BLaER1 (cell line): ENCODE data around the gene ENO4.

Experiments used
- H3K27ac ChIP-seq: shearing (Covaris generic); formaldehyde crosslinking; 2 replicates; pipeline ENCODE4 v1.8.1; 2022
- H3K27me3 ChIP-seq: shearing (Covaris generic); formaldehyde crosslinking; 2 replicates; pipeline ENCODE4 v1.8.1; 2022
- H3K36me3 ChIP-seq: shearing (Covaris generic); formaldehyde crosslinking; 2 replicates; pipeline ENCODE4 v1.8.1; 2022
- H3K4me1 ChIP-seq: shearing (Covaris generic); formaldehyde crosslinking; 2 replicates; pipeline ENCODE4 v1.8.1; 2022
- H3K4me2 ChIP-seq: shearing (Covaris generic); formaldehyde crosslinking; 2 replicates; pipeline ENCODE4 v1.8.1; 2022
- H3K4me3 ChIP-seq: shearing (Covaris generic); formaldehyde crosslinking; 2 replicates; pipeline ENCODE4 v1.8.1; 2022
- H3K9ac ChIP-seq: shearing (Covaris generic); formaldehyde crosslinking; 2 replicates; pipeline ENCODE4 v1.8.1; 2022
- H3K9me3 ChIP-seq: shearing (Covaris generic); formaldehyde crosslinking; 2 replicates; pipeline ENCODE4 v1.8.1; 2022
- H4K20me1 ChIP-seq: shearing (Covaris generic); formaldehyde crosslinking; 2 replicates; pipeline ENCODE4 v1.8.1; 2022
- Cebpa-rat ChIP-seq: shearing (Covaris generic); IDR thresholded peaks from 2 replicates; pipeline ENCODE4 v1.8.1; 2022

ENO4 gene

DNA sequence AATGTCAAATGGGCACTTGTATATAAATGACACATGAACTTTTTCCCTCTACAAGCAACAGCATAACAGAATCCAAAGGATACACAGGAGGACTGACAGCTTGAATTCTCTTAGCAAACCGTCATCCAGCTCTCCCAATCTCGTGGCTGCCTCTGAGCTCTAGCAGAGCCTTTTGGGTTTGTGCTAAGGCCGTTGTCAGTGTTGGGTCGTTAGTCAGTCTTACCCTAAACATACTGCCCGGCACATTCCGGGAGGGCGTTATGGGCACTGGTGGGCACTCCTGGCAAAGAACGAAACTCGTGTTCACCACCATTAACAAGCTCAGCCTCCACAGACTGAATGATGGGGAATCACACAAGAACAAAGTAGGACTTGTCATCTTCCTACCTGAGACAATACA, 19.6 kb upstream of the ENO4 start:
- no peak overlapping the region for H3K27ac ChIP-seq
- no peaks in the 10 kb centered on the region for H4K20me1 ChIP-seq
- no peak overlapping the region for H3K4me2 ChIP-seq
- H3K9ac ChIP-seq, result no peak overlapping the region
- no peaks in the 10 kb centered on the region for H3K4me1 ChIP-seq
- TF ChIP-seq Cebpa-rat, result no peak
- H3K4me3 ChIP-seq, result no peak overlapping the region
- no peaks in the 10 kb centered on the region for H3K36me3 ChIP-seq
- no peaks in the 10 kb centered on the region for H3K27me3 ChIP-seq
- no peaks in the 10 kb centered on the region for H3K9me3 ChIP-seq

DNA sequence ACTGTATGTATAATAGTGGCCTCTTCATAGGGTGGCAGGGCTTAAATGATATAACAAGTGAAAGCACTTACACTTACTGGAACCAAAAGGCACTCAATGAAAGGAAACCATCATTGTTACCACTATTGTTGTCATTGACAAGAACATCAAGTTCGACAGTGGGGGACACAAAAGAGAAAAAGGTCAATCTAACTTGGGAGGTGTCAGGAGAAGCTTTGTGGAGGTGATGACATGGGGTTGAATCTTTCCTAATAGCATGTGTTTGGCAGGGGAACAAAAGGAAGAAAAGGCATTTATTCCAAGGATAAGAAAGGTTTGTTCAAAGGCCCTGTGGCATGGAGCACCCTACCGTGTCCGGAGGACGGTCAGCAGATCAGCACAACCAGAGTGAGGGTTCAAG, 18.2 kb upstream of the ENO4 start:
- Histone ChIP-seq H3K4me3 (no peak overlapping the region), H3K27me3 (no peaks in the 10 kb centered on the region), H3K27ac (no peak overlapping the region), H3K9me3 (no peaks in the 10 kb centered on the region), H4K20me1 (no peaks in the 10 kb centered on the region), H3K4me2 (no peak overlapping the region), H3K9ac (no peak overlapping the region), H3K36me3 (no peaks in the 10 kb centered on the region), H3K4me1 (no peaks in the 10 kb centered on the region)
- TF ChIP-seq Cebpa-rat, result no peak

DNA sequence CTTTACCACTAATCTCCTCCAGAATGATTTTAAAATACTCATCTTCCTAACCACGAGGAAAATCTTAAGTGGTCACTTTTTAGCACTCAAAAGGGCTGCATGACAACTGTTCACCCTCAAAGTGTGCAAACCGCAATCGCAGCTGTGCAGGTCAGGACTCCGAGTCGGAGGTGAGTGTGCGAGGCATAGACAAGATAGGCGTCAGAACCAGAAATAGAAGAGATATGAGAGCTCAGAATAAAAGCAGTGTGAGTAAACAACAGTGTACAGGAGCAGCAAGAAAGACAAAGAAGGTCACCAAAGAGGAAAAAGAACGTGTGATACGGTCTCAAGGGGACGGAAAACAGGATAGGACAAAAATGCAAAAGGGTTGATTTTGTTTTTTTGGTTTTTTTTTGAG, 17.5 kb upstream of the ENO4 start:
- no peaks in the 10 kb centered on the region for H3K4me1 ChIP-seq
- no peaks in the 10 kb centered on the region for H3K9me3 ChIP-seq
- no peak overlapping the region for H3K4me3 ChIP-seq
- no peak overlapping the region for H3K27ac ChIP-seq
- no peaks in the 10 kb centered on the region for H3K36me3 ChIP-seq
- H4K20me1 ChIP-seq, result no peaks in the 10 kb centered on the region
- no peak for TF ChIP-seq Cebpa-rat
- no peaks in the 10 kb centered on the region for H3K27me3 ChIP-seq
- no peak overlapping the region for H3K4me2 ChIP-seq
- no peak overlapping the region for H3K9ac ChIP-seq

DNA sequence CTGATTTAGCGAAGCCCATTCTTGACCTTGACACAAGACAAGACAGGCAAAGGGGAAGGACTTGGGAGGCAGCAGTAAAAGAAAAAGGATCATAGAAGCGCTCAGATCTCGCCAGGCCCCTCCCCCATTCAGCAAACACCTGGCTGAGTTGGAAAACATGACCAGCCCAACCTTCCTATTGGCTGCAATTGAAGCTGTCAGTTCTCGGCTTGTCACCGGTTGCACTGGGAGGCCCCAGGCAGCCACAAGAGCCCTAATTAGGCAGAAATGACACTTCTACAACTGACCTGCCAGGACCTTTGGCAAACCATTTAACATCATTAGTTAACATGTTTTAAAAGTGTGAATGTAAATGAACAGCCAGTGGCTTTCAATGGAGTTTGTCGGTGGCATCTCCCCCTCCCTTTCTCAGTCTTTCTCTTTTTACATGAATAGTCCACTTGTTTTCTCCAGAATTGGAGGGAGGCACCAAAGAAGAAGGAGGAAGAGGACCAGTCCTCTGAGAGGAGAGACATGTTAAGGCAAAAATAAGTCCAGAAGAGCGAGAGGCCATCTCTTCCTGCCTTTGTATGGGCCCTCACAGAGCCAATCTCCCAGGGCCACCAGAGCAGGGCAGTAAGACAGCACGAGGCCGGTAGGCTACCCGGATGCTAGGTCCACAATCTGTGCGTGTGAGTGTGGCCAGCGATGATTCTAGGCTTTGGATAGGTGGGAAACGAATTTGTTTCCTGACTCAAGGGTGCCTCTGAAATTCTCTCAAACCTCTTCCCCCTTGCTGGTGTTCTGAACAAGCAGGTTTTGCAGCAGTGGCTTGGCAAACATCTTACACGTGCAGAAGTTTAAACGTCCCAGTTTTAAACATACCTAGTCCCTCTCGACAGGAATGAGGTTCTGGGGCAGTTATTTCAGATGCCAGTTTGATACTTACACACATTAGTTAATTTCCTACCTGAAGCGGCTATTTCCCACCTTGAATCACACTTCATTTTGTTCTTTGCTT, 15.0 kb upstream of the ENO4 start:
- Histone ChIP-seq H3K9ac (no peak overlapping the region), H3K36me3 (no peaks in the 10 kb centered on the region), H3K4me1 (no peaks in the 10 kb centered on the region), H3K27me3 (no peaks in the 10 kb centered on the region), H4K20me1 (no peaks in the 10 kb centered on the region), H3K27ac (no peak overlapping the region), H3K4me3 (no peak overlapping the region), H3K4me2 (no peak overlapping the region), H3K9me3 (no peaks in the 10 kb centered on the region)
- TF ChIP-seq Cebpa-rat, result no peak

- Histone ChIP-seq H3K9ac (no peak overlapping the region), H3K27ac (no peak overlapping the region), H3K4me1 (no peaks in the 10 kb centered on the region), H3K4me2 (no peak overlapping the region), H3K36me3 (no peaks in the 10 kb centered on the region), H3K9me3 (no peaks in the 10 kb centered on the region), H3K4me3 (no peak overlapping the region), H3K27me3 (no peaks in the 10 kb centered on the region), H4K20me1 (no peaks in the 10 kb centered on the region)
- no peak for TF ChIP-seq Cebpa-rat
Measured at GRCh38 chr10:116835658-116836057, 13.6 kb upstream of the ENO4 start.

GRCh38 chr10:116836083-116836482, 13.2 kb upstream of the ENO4 start:
- Histone ChIP-seq H3K4me2 (no peak overlapping the region), H3K4me3 (no peak overlapping the region), H3K4me1 (no peaks in the 10 kb centered on the region), H3K27ac (no peak overlapping the region), H3K9ac (no peak overlapping the region), H4K20me1 (no peaks in the 10 kb centered on the region), H3K9me3 (no peaks in the 10 kb centered on the region), H3K27me3 (no peaks in the 10 kb centered on the region), H3K36me3 (no peaks in the 10 kb centered on the region)
- TF ChIP-seq Cebpa-rat, result no peak

GRCh38 chr10:116836902-116837523, 12.3 kb upstream of the ENO4 start:
- H3K27me3 ChIP-seq, result no peaks in the 10 kb centered on the region
- no peak for TF ChIP-seq Cebpa-rat

DNA sequence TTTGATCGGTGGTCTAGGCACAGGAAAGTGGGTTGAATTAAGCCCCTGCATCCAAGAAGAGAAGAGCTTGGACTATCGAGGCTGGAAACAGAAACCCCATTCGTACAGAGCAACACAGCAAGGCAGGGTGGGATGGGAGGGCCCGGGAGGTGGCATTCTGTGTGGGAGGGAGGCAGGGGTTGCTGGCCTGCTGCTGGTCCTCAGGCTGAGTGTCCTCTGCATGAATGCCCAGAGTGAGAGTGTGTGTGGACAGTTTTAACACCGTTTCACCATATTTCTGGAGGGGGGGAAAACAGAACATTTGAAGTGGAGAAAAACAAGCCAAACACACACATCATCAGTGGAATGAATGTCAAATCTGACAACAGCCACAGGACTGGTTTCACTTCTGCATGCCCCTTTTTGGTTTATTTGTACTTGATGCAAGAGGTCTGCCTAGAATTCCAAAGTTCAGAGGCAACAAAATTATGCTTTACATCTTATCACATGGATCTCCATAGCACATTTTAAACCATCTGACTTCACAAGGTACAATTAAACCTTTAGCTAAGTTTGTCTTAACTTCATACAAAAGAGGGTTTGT, 11.1 kb upstream of the ENO4 start:
- no peaks in the 10 kb centered on the region for H3K9me3 ChIP-seq
- H3K4me3 ChIP-seq, result no peak overlapping the region
- TF ChIP-seq Cebpa-rat, result no peak
- no peaks in the 10 kb centered on the region for H3K36me3 ChIP-seq
- H3K4me2 ChIP-seq, result no peak overlapping the region
- H3K9ac ChIP-seq, result no peak overlapping the region
- no peaks in the 10 kb centered on the region for H4K20me1 ChIP-seq
- no peaks in the 10 kb centered on the region for H3K4me1 ChIP-seq
- no peak overlapping the region for H3K27ac ChIP-seq
- H3K27me3 ChIP-seq, result no peaks in the 10 kb centered on the region

More at GRCh38 chr10:116836902-116837523, 12.3 kb upstream of the ENO4 start:
- H3K27ac ChIP-seq, result no peak overlapping the region
- no peaks in the 10 kb centered on the region for H4K20me1 ChIP-seq
- H3K4me1 ChIP-seq, result no peaks in the 10 kb centered on the region
- H3K4me2 ChIP-seq, result no peak overlapping the region
- no peak overlapping the region for H3K9ac ChIP-seq
- no peaks in the 10 kb centered on the region for H3K36me3 ChIP-seq
- H3K9me3 ChIP-seq, result no peaks in the 10 kb centered on the region
- no peak overlapping the region for H3K4me3 ChIP-seq

DNA sequence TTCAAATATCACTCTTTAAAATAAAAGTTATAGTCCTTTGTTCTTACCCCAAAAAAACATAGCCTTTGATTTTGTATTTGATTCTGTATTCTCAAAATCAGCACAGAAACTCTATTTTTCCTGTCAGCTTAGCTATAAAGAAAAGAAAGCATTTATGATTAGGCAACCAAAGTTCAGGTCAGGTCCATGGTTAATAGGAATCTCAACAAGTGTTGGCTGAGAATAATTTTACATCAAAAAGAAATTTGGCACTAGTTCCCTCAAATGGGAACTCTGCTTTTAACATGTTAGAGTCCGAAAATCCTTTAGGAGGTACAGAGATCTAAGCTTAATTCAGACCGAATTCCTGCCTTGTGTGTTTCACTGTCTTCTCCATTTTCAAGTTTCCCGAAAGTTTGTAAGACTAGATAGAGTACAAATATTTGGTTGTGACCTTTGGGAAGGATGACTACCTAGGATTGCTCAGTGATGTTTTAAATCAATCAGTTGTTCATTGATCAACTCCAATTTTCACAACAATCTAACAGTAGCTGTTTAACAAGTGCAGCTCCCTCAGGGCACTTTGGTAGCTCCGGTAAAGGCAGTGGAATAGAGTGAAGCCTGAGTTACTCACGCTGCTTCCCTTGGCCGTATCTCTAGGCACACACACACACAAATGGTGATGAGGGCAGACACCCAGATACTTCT, 8.8 kb upstream of the ENO4 start:
- Histone ChIP-seq H4K20me1 (no peaks in the 10 kb centered on the region), H3K4me3 (no peak overlapping the region), H3K4me1 (no peaks in the 10 kb centered on the region), H3K4me2 (no peak overlapping the region), H3K27me3 (no peaks in the 10 kb centered on the region), H3K9me3 (no peaks in the 10 kb centered on the region), H3K36me3 (no peaks in the 10 kb centered on the region), H3K9ac (no peak overlapping the region), H3K27ac (no peak overlapping the region)
- TF ChIP-seq Cebpa-rat, result no peak
